ENCODE data around the gene NHLRC2. TPM values are rescaled to one million over a fixed set of nuclear protein-coding genes. Genes with fewer than 3 reads are reported as not detected.

NHLRC2 gene
- total and polyA plus RNA-seq, 10 of the 15 experiments (the other 5 are each of a cell fraction or from before 2014, with no cell fraction given): 1.9 to 31.3 (median 15.9) TPM

DNA sequence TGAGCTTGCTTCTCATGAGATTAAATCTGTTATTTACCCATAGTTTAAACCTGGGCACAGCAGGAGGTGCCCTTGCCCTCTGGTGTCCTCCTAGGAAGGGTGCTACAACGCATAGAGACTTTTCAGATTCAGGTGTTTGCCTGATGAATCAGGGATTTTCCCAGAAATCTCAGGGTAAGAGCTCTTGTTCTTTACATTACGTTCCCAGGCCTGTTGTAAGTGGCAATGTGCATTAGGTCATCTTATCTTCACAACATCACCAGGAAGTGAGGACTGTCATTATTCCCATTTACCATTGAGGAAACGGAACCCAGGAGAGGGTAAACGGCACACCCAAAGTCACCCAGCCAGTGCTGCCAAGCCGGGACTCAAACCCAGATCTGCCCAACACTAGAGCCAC lies 73.0 kb downstream of the NHLRC2 start:
- FAIRE-seq: no peak
- 74% methylated on average over 5 of the region's 5 CpGs for WGBS (ENCODE audit: insufficient coverage, insufficient replicate concordance, low lambda C conversion rate, missing lambda C conversion rate)
- RAD21 ChIA-PET (ENCODE audit: unreplicated experiment): interaction anchor here (1.1 to 2.2 kb wide), 3 partner anchors 38 to 176 kb away, joined by 3 to 9 read pairs (median 3); no protein-coding TSS in a partner anchor
- H3K9me3 ChIP-seq (replicated peaks; ENCODE audit: control insufficient read depth, insufficient read depth, low read length): peaks cover 5% of the 10 kb centered on the region
- no peak overlapping the region for H3K27ac ChIP-seq (ENCODE audit: control insufficient read depth, insufficient read depth)
- TF ChIP-seq, protein P1, sequence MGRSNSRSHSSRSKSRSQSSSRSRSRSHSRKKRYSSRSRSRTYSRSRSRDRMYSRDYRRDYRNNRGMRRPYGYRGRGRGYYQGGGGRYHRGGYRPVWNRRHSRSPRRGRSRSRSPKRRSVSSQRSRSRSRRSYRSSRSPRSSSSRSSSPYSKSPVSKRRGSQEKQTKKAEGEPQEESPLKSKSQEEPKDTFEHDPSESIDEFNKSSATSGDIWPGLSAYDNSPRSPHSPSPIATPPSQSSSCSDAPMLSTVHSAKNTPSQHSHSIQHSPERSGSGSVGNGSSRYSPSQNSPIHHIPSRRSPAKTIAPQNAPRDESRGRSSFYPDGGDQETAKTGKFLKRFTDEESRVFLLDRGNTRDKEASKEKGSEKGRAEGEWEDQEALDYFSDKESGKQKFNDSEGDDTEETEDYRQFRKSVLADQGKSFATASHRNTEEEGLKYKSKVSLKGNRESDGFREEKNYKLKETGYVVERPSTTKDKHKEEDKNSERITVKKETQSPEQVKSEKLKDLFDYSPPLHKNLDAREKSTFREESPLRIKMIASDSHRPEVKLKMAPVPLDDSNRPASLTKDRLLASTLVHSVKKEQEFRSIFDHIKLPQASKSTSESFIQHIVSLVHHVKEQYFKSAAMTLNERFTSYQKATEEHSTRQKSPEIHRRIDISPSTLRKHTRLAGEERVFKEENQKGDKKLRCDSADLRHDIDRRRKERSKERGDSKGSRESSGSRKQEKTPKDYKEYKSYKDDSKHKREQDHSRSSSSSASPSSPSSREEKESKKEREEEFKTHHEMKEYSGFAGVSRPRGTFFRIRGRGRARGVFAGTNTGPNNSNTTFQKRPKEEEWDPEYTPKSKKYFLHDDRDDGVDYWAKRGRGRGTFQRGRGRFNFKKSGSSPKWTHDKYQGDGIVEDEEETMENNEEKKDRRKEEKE (IDR thresholded peaks at IDR 0.05): no peak
- TF ChIP-seq NR2F1 (conservative IDR thresholded peaks at IDR 0.05): no peak
- TF ChIP-seq, protein P2, sequence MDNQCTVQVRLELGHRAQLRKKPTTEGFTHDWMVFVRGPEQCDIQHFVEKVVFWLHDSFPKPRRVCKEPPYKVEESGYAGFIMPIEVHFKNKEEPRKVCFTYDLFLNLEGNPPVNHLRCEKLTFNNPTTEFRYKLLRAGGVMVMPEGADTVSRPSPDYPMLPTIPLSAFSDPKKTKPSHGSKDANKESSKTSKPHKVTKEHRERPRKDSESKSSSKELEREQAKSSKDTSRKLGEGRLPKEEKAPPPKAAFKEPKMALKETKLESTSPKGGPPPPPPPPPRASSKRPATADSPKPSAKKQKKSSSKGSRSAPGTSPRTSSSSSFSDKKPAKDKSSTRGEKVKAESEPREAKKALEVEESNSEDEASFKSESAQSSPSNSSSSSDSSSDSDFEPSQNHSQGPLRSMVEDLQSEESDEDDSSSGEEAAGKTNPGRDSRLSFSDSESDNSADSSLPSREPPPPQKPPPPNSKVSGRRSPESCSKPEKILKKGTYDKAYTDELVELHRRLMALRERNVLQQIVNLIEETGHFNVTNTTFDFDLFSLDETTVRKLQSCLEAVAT (IDR thresholded peaks at IDR 0.05): no peak
- TF ChIP-seq RAD21 (IDR thresholded peaks at IDR 0.05; ENCODE audit: insufficient read depth, low read depth, low read length): peak; percentile 42; the same call in 1 of the 2 replicates
- POLR2A ChIA-PET: interaction anchor here (1.4 kb wide), 1 partner anchor 94 kb away, joined by 3 read pairs; no protein-coding TSS in a partner anchor
- no peak overlapping the region for H3K4me2 ChIP-seq (ENCODE audit: control insufficient read depth, insufficient read depth)
- BruUV-seq (replicated peaks): no TSS peak
- no peaks in the 10 kb centered on the region for H4K20me1 ChIP-seq (ENCODE audit: control insufficient read depth, insufficient read depth)
- H3K4me3 ChIP-seq: no peak overlapping the region
- H3K4me1 ChIP-seq (ENCODE audit: control insufficient read depth, insufficient read depth, low read length): no peaks in the 10 kb centered on the region; the same call in 1 of the 2 replicates
- CTCF ChIA-PET: interaction anchor here (0.8 to 1.2 kb wide), 2 partner anchors 47 to 176 kb away, joined by 3 to 4 read pairs; no protein-coding TSS in a partner anchor
- H3K36me3 ChIP-seq (ENCODE audit: control insufficient read depth in 2 of 2, insufficient read depth in 2 of 2, low read length in 1 of 2): no peaks in the 10 kb centered on the region
- H3K9ac ChIP-seq (ENCODE audit: control insufficient read depth, insufficient read depth, low read length): no peak overlapping the region
- SMC1A ChIA-PET (ENCODE audit: uncharacterized antibody, unreplicated experiment): interaction anchor here (0.7 to 2.8 kb wide), 4 partner anchors 18 to 168 kb away, joined by 3 to 7 read pairs (median 4); no protein-coding TSS in a partner anchor
- DNase-seq (ENCODE audit: low read depth, low spot score): no peak
- in situ Hi-C loops (cut with MboI): no loop called here
- ATAC-seq: peak; percentile 48
- H2AFZ ChIP-seq (ENCODE audit: control insufficient read depth, low read depth, low read length): no peak overlapping the region
- intact Hi-C loops (cut with micrococcal nuclease; ENCODE audit: unreplicated experiment): no loop called here
- no peaks in the 10 kb centered on the region for H3K79me2 ChIP-seq (ENCODE audit: control insufficient read depth, insufficient read depth, low read length)
- H3K27me3 ChIP-seq (replicated peaks in 1 of 2; ENCODE audit: control insufficient read depth in 2 of 2, insufficient read depth in 2 of 2, low read length in 1 of 2): no peaks in the 10 kb centered on the region
